ENCODE measurements around the gene ZNF184.

Gene ZNF184

DNA sequence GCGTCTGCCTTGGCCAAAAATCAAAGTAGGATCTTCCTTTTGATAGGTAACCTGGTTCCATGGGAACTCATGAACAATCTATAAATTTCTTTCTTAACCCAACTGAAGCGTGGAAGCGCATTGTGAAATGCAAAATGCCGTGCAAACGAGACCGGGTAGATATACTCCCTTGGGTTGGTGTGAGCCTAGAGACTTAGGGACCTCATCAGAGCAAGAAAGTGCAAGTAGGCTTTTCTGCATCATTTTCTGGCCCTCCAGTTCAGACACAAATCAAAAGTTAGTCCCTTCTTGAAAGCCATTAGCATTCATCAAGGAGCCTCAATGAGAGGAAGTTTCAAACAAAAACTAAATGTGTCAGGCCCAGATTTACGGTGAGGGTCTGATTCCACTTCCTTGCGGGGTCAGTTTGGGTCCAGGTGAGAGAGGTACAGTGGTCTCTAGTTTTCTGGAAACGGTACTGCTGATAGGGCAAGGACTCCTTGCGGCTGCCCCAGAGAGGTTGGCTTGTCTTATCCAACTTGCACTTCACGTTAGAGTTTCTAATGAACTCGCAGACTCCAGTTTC, 5.3 kb upstream of the ZNF184 start:
- peak overlapping the region; percentile 96 for H2AFZ ChIP-seq (ENCODE audit: low read depth, low read length)
- H3K14ac ChIP-seq (ENCODE audit: low read length in 2 of 2) = no peak overlapping the region
- peak overlapping the region in 1 of 2 experiments; percentile 30 for H3K4ac ChIP-seq (ENCODE audit: low read depth in 1 of 2, low read length in 2 of 2)
- no peak overlapping the region for H3K23ac ChIP-seq (ENCODE audit: low read length in 2 of 2)
- H3K9me3 ChIP-seq (ENCODE audit: control insufficient read depth, low read length) = no peaks in the 10 kb centered on the region
- H3K4me1 ChIP-seq (ENCODE audit: control insufficient read depth, insufficient read depth, low read depth, low read length) = peaks cover 2% of the 10 kb centered on the region
- H2BK120ac ChIP-seq (ENCODE audit: low read depth, low read length) = no peak overlapping the region
- peak overlapping the region; percentile 28 to 30 for H3K18ac ChIP-seq (ENCODE audit: low read depth in 1 of 2, low read length in 2 of 2)
- no peaks in the 10 kb centered on the region for H3K27me3 ChIP-seq (ENCODE audit: control insufficient read depth in 1 of 2, insufficient read depth in 1 of 2, low read length in 2 of 2)
- no peak overlapping the region for H2BK5ac ChIP-seq (ENCODE audit: low read depth, low read length, poor library complexity, severe bottlenecking)
- H4K91ac ChIP-seq (ENCODE audit: low read length) = no peak overlapping the region
- peak overlapping the region; percentile 46 to 86 for H3K4me3 ChIP-seq (ENCODE audit: insufficient read depth in 1 of 2, low read depth in 1 of 2, low read length in 2 of 2)
- peak overlapping the region; percentile 97 for H3K9ac ChIP-seq (ENCODE audit: low read length)
- H3K27ac ChIP-seq (ENCODE audit: low read length, poor library complexity, severe bottlenecking) = peak overlapping the region; percentile 50
- no peaks in the 10 kb centered on the region for H3K36me3 ChIP-seq (ENCODE audit: control insufficient read depth in 1 of 2, insufficient read depth in 2 of 2, low read depth in 1 of 2, low read length in 2 of 2)
- H3K4me2 ChIP-seq (ENCODE audit: low read length, poor library complexity, severe bottlenecking) = peak overlapping the region; percentile 91
- H3K79me1 ChIP-seq (replicated peaks; ENCODE audit: low read length, poor library complexity, severe bottlenecking) = no peaks in the 10 kb centered on the region
- 13% methylated on average over 11 of the region's 12 CpGs for WGBS
- H4K8ac ChIP-seq (ENCODE audit: low read length) = no peak overlapping the region
- DNase-seq = peak; percentile 67
- no peak overlapping the region for H2AK5ac ChIP-seq (ENCODE audit: low read length, severe bottlenecking)
- H2BK12ac ChIP-seq (ENCODE audit: low read length in 2 of 2) = no peak overlapping the region
- H2BK15ac ChIP-seq (ENCODE audit: low read depth, poor library complexity, severe bottlenecking) = no peak overlapping the region

GRCh38 chr6:27477318-27478013, 4.6 kb upstream of the ZNF184 start:
- no peak overlapping the region for H3K14ac ChIP-seq (ENCODE audit: low read length in 2 of 2)

DNA sequence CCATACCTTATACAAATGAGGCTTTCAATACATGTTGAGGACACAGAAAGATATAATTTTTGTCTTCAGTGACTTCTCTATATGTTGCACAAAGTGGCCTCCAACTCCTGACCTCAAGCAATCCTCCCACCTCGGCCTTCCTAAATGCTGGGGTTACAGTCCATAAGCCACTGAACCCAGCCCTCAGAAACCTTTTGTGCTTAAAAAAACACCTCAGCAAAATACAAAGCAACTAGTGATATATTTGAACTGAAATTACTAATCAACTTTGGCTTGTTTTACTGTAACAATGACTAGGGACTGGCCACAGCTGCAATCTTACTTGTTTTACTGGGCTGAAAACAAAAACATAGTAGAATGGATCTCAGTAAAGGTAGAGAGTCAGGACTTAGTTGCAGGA, 3.2 kb upstream of the ZNF184 start:
- no peaks in the 10 kb centered on the region for H3K9me3 ChIP-seq (ENCODE audit: control insufficient read depth, low read length)
- no peak overlapping the region for H3K18ac ChIP-seq (ENCODE audit: low read depth in 1 of 2, low read length in 2 of 2)
- H2BK12ac ChIP-seq (ENCODE audit: low read length in 2 of 2) = no peak overlapping the region
- no peak overlapping the region for H2AFZ ChIP-seq (ENCODE audit: low read depth, low read length)
- H4K91ac ChIP-seq (ENCODE audit: low read length) = no peak overlapping the region
- H3K4me3 ChIP-seq (ENCODE audit: insufficient read depth in 1 of 2, low read depth in 1 of 2, low read length in 2 of 2) = no peak overlapping the region
- H2AK5ac ChIP-seq (ENCODE audit: low read length, severe bottlenecking) = no peak overlapping the region
- H3K4ac ChIP-seq (ENCODE audit: low read depth in 1 of 2, low read length in 2 of 2) = no peak overlapping the region
- no peak overlapping the region for H2BK120ac ChIP-seq (ENCODE audit: low read depth, low read length)
- H3K14ac ChIP-seq (ENCODE audit: low read length in 2 of 2) = no peak overlapping the region
- no peak overlapping the region for H4K8ac ChIP-seq (ENCODE audit: low read length)
- no peak overlapping the region for H3K23ac ChIP-seq (ENCODE audit: low read length in 2 of 2)
- peaks cover 3% of the 10 kb centered on the region for H3K4me1 ChIP-seq (ENCODE audit: control insufficient read depth, insufficient read depth, low read depth, low read length)
- no peak overlapping the region for H3K27ac ChIP-seq (ENCODE audit: low read length, poor library complexity, severe bottlenecking)
- H3K36me3 ChIP-seq (ENCODE audit: control insufficient read depth in 1 of 2, insufficient read depth in 2 of 2, low read depth in 1 of 2, low read length in 2 of 2) = no peaks in the 10 kb centered on the region
- no peak overlapping the region for H2BK5ac ChIP-seq (ENCODE audit: low read depth, low read length, poor library complexity, severe bottlenecking)
- no peaks in the 10 kb centered on the region for H3K27me3 ChIP-seq (ENCODE audit: control insufficient read depth in 1 of 2, insufficient read depth in 1 of 2, low read length in 2 of 2)
- 100% methylated on average over 1 of the region's 1 CpG for WGBS
- peaks cover 6% of the 10 kb centered on the region for H3K79me1 ChIP-seq (replicated peaks; ENCODE audit: low read length, poor library complexity, severe bottlenecking)
- no peak overlapping the region for H3K9ac ChIP-seq (ENCODE audit: low read length)
- no peak overlapping the region for H2BK15ac ChIP-seq (ENCODE audit: low read depth, poor library complexity, severe bottlenecking)
- no peak overlapping the region for H3K4me2 ChIP-seq (ENCODE audit: low read length, poor library complexity, severe bottlenecking)
- DNase-seq = no peak

More at GRCh38 chr6:27477318-27478013, 4.6 kb upstream of the ZNF184 start:
- Histone ChIP-seq H3K23ac (ENCODE audit: low read length in 2 of 2) (peak overlapping the region in 1 of 2 experiments; percentile 9), H3K27ac (ENCODE audit: low read length, poor library complexity, severe bottlenecking) (no peak overlapping the region), H2BK15ac (ENCODE audit: low read depth, poor library complexity, severe bottlenecking) (no peak overlapping the region), H2BK5ac (ENCODE audit: low read depth, low read length, poor library complexity, severe bottlenecking) (no peak overlapping the region), H4K91ac (ENCODE audit: low read length) (no peak overlapping the region), H2AFZ (ENCODE audit: low read depth, low read length) (no peak overlapping the region), H3K4me1 (ENCODE audit: control insufficient read depth, insufficient read depth, low read depth, low read length) (peaks cover 2% of the 10 kb centered on the region), H2AK5ac (ENCODE audit: low read length, severe bottlenecking) (no peak overlapping the region), H2BK120ac (ENCODE audit: low read depth, low read length) (no peak overlapping the region), H3K27me3 (ENCODE audit: control insufficient read depth in 1 of 2, insufficient read depth in 1 of 2, low read length in 2 of 2) (no peaks in the 10 kb centered on the region), H3K9ac (ENCODE audit: low read length) (peak overlapping the region; percentile 97), H3K79me1 (replicated peaks; ENCODE audit: low read length, poor library complexity, severe bottlenecking) (peaks cover under 1% of the 10 kb centered on the region), H3K9me3 (ENCODE audit: control insufficient read depth, low read length) (no peaks in the 10 kb centered on the region), H3K36me3 (ENCODE audit: control insufficient read depth in 1 of 2, insufficient read depth in 2 of 2, low read depth in 1 of 2, low read length in 2 of 2) (no peaks in the 10 kb centered on the region), H3K4ac (ENCODE audit: low read depth in 1 of 2, low read length in 2 of 2) (no peak overlapping the region), H3K18ac (ENCODE audit: low read depth in 1 of 2, low read length in 2 of 2) (no peak overlapping the region), H3K4me2 (ENCODE audit: low read length, poor library complexity, severe bottlenecking) (peak overlapping the region; percentile 91), H2BK12ac (ENCODE audit: low read length in 2 of 2) (no peak overlapping the region), H3K4me3 (ENCODE audit: insufficient read depth in 1 of 2, low read depth in 1 of 2, low read length in 2 of 2) (peak overlapping the region in 1 of 2 experiments; percentile 86), H4K8ac (ENCODE audit: low read length) (no peak overlapping the region)
- no peak for DNase-seq
- 64% methylated on average over 5 of the region's 8 CpGs for WGBS

DNA sequence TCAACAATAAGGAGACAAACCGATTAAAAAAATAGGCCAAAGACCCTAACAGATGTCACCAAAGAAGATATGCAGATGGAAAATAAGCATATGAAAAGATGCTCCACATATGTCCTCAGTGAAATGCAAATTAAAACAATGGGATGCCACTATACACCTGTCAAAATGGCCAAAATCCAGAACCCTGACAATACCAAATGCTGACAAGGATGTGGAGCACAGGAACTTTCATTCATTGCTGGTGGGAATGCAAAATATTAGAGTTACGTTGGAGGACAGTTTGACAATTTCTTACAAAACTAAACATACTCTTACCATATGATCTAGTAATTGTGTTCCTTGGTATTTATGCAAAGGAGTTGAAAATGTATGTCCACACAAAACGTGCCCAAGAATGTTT, 1.8 kb upstream of the ZNF184 start:
- peaks cover 0 to 9% of the 10 kb centered on the region in 2 experiments for H3K36me3 ChIP-seq (ENCODE audit: control insufficient read depth in 1 of 2, insufficient read depth in 2 of 2, low read depth in 1 of 2, low read length in 2 of 2)
- no peak overlapping the region for H3K4me2 ChIP-seq (ENCODE audit: low read length, poor library complexity, severe bottlenecking)
- no peak overlapping the region for H3K23ac ChIP-seq (ENCODE audit: low read length in 2 of 2)
- no peak overlapping the region for H2AK5ac ChIP-seq (ENCODE audit: low read length, severe bottlenecking)
- H3K27me3 ChIP-seq (ENCODE audit: control insufficient read depth in 1 of 2, insufficient read depth in 1 of 2, low read length in 2 of 2) = no peaks in the 10 kb centered on the region
- no peaks in the 10 kb centered on the region for H3K9me3 ChIP-seq (ENCODE audit: control insufficient read depth, low read length)
- no peak overlapping the region for H2AFZ ChIP-seq (ENCODE audit: low read depth, low read length)
- no peak overlapping the region for H3K14ac ChIP-seq (ENCODE audit: low read length in 2 of 2)
- no peak overlapping the region for H3K4ac ChIP-seq (ENCODE audit: low read depth in 1 of 2, low read length in 2 of 2)
- H4K91ac ChIP-seq (ENCODE audit: low read length) = no peak overlapping the region
- H2BK5ac ChIP-seq (ENCODE audit: low read depth, low read length, poor library complexity, severe bottlenecking) = no peak overlapping the region
- no peak overlapping the region for H2BK120ac ChIP-seq (ENCODE audit: low read depth, low read length)
- peaks cover 6% of the 10 kb centered on the region for H3K79me1 ChIP-seq (replicated peaks; ENCODE audit: low read length, poor library complexity, severe bottlenecking)
- DNase-seq = no peak
- H3K4me1 ChIP-seq (ENCODE audit: control insufficient read depth, insufficient read depth, low read depth, low read length) = peaks cover 3% of the 10 kb centered on the region
- no peak overlapping the region for H3K4me3 ChIP-seq (ENCODE audit: insufficient read depth in 1 of 2, low read depth in 1 of 2, low read length in 2 of 2)
- no peak overlapping the region for H3K18ac ChIP-seq (ENCODE audit: low read depth in 1 of 2, low read length in 2 of 2)
- WGBS = 100% methylated on average over 1 of the region's 3 CpGs
- H2BK15ac ChIP-seq (ENCODE audit: low read depth, poor library complexity, severe bottlenecking) = no peak overlapping the region
- no peak overlapping the region for H3K9ac ChIP-seq (ENCODE audit: low read length)
- no peak overlapping the region for H4K8ac ChIP-seq (ENCODE audit: low read length)
- H3K27ac ChIP-seq (ENCODE audit: low read length, poor library complexity, severe bottlenecking) = no peak overlapping the region
- no peak overlapping the region for H2BK12ac ChIP-seq (ENCODE audit: low read length in 2 of 2)
